GM13977 (cell line): ENCODE data around the gene DPF3.

Source experiments
- DNase-seq: peaks from one replicate; pipeline ENCODE4 v3.0.0; 2012; ENCODE audit warnings: low spot score
- in situ Hi-C: fragments of 300-500 bp; cut with MboI; formaldehyde crosslinking; loops from one replicate; pipeline ENCODE4 v1.12.0; 2022; ENCODE audit warnings: low sequenced_read_pairs, low pct_unique_long_range_greater_than_20kb, mixed read lengths, inconsistent platforms; ENCODE audit not compliant: unreplicated experiment
- TF ChIP-seq, protein P1 (sequence below): IDR thresholded peaks from 2 replicates; pipeline ENCODE4 v1.5.1; 2012; ENCODE audit warnings: mild to moderate bottlenecking, control low read depth; ENCODE audit not compliant: insufficient read depth; ENCODE audit errors: extremely low read depth, missing control alignments

Gene DPF3

DNA sequence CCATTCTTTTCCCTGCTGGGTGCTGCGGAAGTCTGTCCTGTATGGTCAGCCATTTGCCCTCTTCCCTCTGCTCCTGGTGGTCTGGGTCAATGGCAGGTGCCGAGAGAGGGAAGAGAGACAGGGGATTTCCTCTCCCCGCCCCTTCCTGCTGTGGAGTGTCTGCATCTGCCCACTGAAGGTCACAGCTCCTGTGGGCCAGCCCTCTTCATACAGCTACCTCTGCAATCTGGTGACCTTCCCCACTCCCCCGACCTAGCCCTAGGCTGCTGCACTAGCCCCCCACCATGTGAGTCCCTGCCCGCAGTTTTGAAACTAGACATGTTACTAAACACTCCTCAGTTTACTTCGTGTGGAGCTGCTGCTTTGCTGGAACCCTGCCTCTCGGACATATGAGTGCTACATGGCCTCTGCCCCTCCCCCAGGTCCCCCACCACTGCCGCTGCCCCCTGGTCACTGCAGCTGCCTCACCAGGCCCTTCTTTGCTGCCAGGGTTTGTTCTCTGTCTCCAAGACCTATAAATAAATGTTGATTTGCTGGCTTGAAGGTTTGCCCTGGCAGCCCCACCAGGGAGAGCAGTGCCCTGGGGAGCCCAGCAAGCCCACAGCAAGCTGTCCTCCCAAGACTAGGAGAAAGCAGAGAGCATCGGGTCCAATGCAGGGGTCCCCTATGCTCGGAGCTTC is 102.9 kb downstream of the DPF3 start:
- DNase-seq = no peak
- TF ChIP-seq, protein P1, sequence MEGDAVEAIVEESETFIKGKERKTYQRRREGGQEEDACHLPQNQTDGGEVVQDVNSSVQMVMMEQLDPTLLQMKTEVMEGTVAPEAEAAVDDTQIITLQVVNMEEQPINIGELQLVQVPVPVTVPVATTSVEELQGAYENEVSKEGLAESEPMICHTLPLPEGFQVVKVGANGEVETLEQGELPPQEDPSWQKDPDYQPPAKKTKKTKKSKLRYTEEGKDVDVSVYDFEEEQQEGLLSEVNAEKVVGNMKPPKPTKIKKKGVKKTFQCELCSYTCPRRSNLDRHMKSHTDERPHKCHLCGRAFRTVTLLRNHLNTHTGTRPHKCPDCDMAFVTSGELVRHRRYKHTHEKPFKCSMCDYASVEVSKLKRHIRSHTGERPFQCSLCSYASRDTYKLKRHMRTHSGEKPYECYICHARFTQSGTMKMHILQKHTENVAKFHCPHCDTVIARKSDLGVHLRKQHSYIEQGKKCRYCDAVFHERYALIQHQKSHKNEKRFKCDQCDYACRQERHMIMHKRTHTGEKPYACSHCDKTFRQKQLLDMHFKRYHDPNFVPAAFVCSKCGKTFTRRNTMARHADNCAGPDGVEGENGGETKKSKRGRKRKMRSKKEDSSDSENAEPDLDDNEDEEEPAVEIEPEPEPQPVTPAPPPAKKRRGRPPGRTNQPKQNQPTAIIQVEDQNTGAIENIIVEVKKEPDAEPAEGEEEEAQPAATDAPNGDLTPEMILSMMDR = no peak
- in situ Hi-C loops = no loop called here

DNA sequence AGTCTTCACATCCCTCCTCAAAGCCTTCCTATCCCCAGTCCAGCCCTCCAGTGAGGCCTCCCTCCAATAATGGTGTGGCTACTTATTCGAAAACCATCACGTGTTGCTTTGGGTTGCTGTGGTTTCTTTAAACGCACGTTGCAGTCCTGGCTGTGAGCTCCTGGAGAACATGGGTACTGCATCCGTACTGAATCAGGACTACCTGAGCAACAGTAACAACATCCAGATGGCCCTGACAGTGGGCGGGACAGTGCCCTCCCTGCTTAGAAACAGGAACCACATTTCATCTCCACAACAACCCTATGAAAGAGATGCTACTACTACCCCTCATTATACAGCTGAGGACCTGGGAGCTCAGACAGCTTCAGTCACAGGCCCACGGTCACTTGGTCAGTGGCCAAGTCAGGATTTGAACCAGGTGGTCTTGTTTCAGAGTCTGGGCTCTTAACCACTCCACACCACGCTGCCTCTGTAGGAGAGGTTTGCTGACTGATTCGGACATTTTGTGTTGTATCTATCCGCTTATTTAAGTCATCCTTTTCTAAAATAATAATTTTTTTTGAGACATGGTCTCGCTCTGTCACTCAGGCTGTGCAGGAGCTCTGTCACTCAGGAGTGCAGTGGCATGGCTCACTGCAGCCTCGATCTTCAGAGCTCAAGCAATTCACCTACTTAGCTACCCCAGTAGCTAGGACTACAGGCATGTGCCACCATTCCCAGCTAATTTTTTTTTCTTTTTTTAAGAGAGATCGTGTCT is 104.8 kb downstream of the DPF3 start:
- TF ChIP-seq, protein P1 = no peak
- in situ Hi-C loops = no loop called here
- no peak for DNase-seq

DNA sequence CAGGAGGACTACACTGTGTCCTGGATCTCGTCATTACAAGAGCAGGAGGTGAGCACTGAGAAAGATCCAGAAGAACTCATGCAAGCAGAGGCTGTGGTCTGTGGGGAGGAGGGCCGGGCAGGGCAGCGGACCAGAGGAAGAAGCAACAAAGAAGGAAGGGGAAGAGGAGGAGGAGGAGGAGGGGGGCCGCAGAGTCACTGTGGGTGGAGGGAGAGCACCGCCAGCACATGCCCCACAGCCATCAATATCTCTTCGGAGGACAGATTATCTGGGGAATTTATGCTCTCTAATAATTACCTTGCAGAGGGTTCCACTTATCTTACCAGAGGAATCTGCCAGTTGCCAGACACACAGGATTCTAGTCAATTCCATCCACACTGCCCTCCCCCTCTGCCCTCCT is 105.6 kb downstream of the DPF3 start:
- DNase-seq = no peak
- TF ChIP-seq, protein P1 = no peak
- in situ Hi-C loops = no loop called here

GRCh38 chr14:72787841-72788240 is 106.1 kb downstream of the DPF3 start:
- in situ Hi-C loops = no loop called here
- TF ChIP-seq, protein P1 = no peak
- no peak for DNase-seq

GRCh38 chr14:72786378-72787350 is 107.2 kb downstream of the DPF3 start:
- TF ChIP-seq, protein P1 = no peak
- no peak for DNase-seq
- in situ Hi-C loops = no loop called here

GRCh38 chr14:72783741-72784140 is 110.2 kb downstream of the DPF3 start:
- TF ChIP-seq, protein P1 = no peak
- DNase-seq = no peak
- in situ Hi-C loops = no loop called here
